ENCODE data around the gene ORM2. TPM values are rescaled to one million over a fixed set of nuclear protein-coding genes. Genes with fewer than 3 reads are reported as not detected.

ORM2 gene
- total RNA-seq, 1 experiment from 2014 or later = 0.59 TPM

DNA sequence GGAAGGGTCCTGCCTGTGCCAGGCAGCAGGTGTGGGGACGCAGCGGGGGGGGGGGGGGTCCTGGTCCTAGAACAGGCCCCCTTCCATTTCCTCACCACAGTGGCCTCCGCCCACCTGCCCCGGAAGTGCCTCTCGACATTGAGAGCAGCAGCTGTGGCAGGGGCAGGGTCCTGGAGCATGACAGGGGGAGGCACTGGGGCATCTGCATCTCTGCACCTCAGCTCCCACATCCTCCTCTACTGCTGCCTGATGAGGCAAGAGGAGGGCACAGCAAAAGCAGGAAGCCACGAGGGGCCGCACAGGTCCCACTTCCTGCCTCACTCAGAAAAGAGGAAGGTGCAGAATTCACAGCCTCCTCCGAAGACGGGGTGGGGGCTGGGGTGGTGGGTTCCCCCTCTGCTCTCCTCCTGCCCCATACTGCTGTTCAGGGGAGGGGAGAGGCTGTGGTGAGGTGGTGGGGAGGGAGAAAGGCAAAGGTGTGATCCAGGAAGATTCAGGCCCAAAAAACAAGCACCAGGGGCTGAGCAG is 43.3 kb downstream of the ORM2 start:
- POLR2A ChIA-PET = no interaction called here
- Histone ChIP-seq H3K4me2 (ENCODE audit: low read length) (no peak overlapping the region), H4K20me1 (ENCODE audit: insufficient read depth) (no peaks in the 10 kb centered on the region), H3K4me3 (replicated peaks in 1 of 2; ENCODE audit: low read depth in 1 of 2, low read length in 2 of 2) (no peak overlapping the region), H3K9me3 (ENCODE audit: control insufficient read depth in 1 of 2, insufficient read depth in 1 of 2, low read depth in 1 of 2, low read length in 2 of 2) (no peaks in the 10 kb centered on the region), H3K79me2 (ENCODE audit: insufficient read depth, low read length) (no peaks in the 10 kb centered on the region), H3K9me2 (ENCODE audit: insufficient read depth) (no peaks in the 10 kb centered on the region), H3K27me3 (ENCODE audit: insufficient read depth, low read length) (no peaks in the 10 kb centered on the region), H3K9ac (ENCODE audit: low read length) (no peak overlapping the region), H3K27ac (ENCODE audit: low read depth, low read length) (no peak overlapping the region), H3K36me3 (ENCODE audit: control insufficient read depth in 1 of 2, insufficient read depth in 2 of 2, low read length in 2 of 2) (no peaks in the 10 kb centered on the region), H3K4me1 (ENCODE audit: control insufficient read depth in 1 of 2, insufficient read depth in 2 of 2, low read length in 2 of 2) (no peaks in the 10 kb centered on the region), H2AFZ (ENCODE audit: low read depth, low read length, poor library complexity, severe bottlenecking) (no peak overlapping the region)
- CTCF ChIA-PET = no interaction called here
- intact Hi-C loops (cut with micrococcal nuclease) = no loop called here
- RAD21 ChIA-PET (ENCODE audit: low non-redundant PET in 1 of 2, low total read pairs in 2 of 2, uncharacterized antibody in 2 of 2, unreplicated experiment in 2 of 2) = interaction anchor here in 1 of 2 experiments (0.7 kb wide), 1 partner anchor 17 kb away, joined by 9 read pairs; no protein-coding TSS in a partner anchor
- DNase-seq (ENCODE audit: low read depth, low spot score) (no peak), ATAC-seq (no peak)
- TF ChIP-seq ZBTB33 (IDR thresholded peaks at IDR 0.05; ENCODE audit: extremely low read depth, insufficient replicate concordance, low read length) = no peak
- no peak for TF ChIP-seq SIN3A (IDR thresholded peaks at IDR 0.05; ENCODE audit: low read depth)
- no peak for TF ChIP-seq SP1 (IDR thresholded peaks at IDR 0.05; ENCODE audit: low read depth)
- no peak for TF ChIP-seq EZH2phosphoT487 (IDR thresholded peaks at IDR 0.05; ENCODE audit: borderline replicate concordance)
- TF ChIP-seq POLR2A (IDR thresholded peaks at IDR 0.05; ENCODE audit: borderline replicate concordance, extremely low read depth, insufficient read depth, insufficient read length) = no peak
- BruUV-seq (replicated peaks) = no TSS peak

DNA sequence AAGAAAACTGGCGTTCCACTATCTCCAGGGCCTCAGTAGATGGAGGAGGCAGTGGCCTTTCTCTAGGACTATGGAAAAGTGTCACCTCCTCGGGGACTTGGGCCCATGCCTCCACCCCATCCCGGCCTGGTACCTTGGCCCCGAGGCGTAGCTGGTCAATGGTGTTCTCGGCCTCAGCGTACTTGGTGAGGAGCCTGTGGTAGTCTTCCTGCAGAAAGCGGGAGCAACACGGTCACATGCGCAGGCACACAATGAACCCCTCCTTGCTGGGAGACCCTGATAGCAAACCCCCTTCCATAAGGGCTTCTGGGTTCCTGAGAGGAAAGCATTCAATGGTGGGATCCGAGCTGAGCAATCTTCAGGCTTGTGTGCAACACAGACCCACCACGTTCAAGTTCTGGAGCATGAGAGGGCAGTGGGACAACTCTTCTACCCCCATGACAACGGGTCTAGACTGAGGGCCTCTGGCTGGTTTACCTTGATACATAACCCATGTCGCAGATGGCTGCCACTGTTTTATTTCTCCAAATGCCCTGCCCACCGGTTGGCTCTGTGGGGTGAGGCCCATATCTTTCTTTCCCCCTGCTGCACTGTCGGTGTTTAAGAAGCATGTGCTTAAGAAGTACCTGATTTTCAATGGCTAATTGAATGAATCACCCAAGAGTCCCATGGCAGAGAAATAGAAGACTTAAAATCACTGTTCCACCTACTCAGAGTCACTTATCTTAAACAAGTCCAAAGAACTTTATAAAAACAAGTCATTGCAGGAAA is 44.5 kb downstream of the ORM2 start:
- Histone ChIP-seq H3K9me2 (ENCODE audit: insufficient read depth) (no peaks in the 10 kb centered on the region), H4K20me1 (ENCODE audit: insufficient read depth) (no peaks in the 10 kb centered on the region), H3K9me3 (ENCODE audit: control insufficient read depth in 1 of 2, insufficient read depth in 1 of 2, low read depth in 1 of 2, low read length in 2 of 2) (no peaks in the 10 kb centered on the region), H2AFZ (ENCODE audit: low read depth, low read length, poor library complexity, severe bottlenecking) (no peak overlapping the region), H3K79me2 (ENCODE audit: insufficient read depth, low read length) (no peaks in the 10 kb centered on the region), H3K4me2 (ENCODE audit: low read length) (no peak overlapping the region), H3K27ac (ENCODE audit: low read depth, low read length) (no peak overlapping the region), H3K27me3 (ENCODE audit: insufficient read depth, low read length) (no peaks in the 10 kb centered on the region), H3K4me1 (ENCODE audit: control insufficient read depth in 1 of 2, insufficient read depth in 2 of 2, low read length in 2 of 2) (no peaks in the 10 kb centered on the region), H3K9ac (ENCODE audit: low read length) (no peak overlapping the region), H3K4me3 (replicated peaks in 1 of 2; ENCODE audit: low read depth in 1 of 2, low read length in 2 of 2) (no peak overlapping the region), H3K36me3 (ENCODE audit: control insufficient read depth in 1 of 2, insufficient read depth in 2 of 2, low read length in 2 of 2) (no peaks in the 10 kb centered on the region)
- ChIA-PET RAD21 (ENCODE audit: low non-redundant PET in 1 of 2, low total read pairs in 2 of 2, uncharacterized antibody in 2 of 2, unreplicated experiment in 2 of 2) (interaction anchor here in 1 of 2 experiments (0.7 kb wide), 1 partner anchor 18 kb away, joined by 9 read pairs; no protein-coding TSS in a partner anchor), CTCF (no interaction called here), POLR2A (no interaction called here)
- BruUV-seq (replicated peaks) = no TSS peak
- ATAC-seq = no peak
- DNase-seq (ENCODE audit: low read depth, low spot score) = no peak
- intact Hi-C loops (cut with micrococcal nuclease) = no loop called here
- TF ChIP-seq SP1 (IDR thresholded peaks at IDR 0.05; ENCODE audit: low read depth) (no peak), SRF (IDR thresholded peaks at IDR 0.05; ENCODE audit: low read depth) (no peak), ZBTB33 (IDR thresholded peaks at IDR 0.05; ENCODE audit: extremely low read depth, insufficient replicate concordance, low read length) (no peak), RAD21 (IDR thresholded peaks at IDR 0.05; ENCODE audit: low read depth) (no peak), ELF1 (IDR thresholded peaks at IDR 0.05; ENCODE audit: borderline replicate concordance, low read depth) (no peak), POLR2AphosphoS5 (IDR thresholded peaks at IDR 0.05; ENCODE audit: low read depth, low read length) (no peak), EZH2 (IDR thresholded peaks at IDR 0.05) (no peak), ZFX (IDR thresholded peaks at IDR 0.05) (no peak), CEBPB (IDR thresholded peaks at IDR 0.05; ENCODE audit: low read depth) (no peak), POLR2A (IDR thresholded peaks at IDR 0.05; ENCODE audit: borderline replicate concordance, extremely low read depth, insufficient read depth, insufficient read length) (no peak)
- TF ChIP-seq, protein P1, sequence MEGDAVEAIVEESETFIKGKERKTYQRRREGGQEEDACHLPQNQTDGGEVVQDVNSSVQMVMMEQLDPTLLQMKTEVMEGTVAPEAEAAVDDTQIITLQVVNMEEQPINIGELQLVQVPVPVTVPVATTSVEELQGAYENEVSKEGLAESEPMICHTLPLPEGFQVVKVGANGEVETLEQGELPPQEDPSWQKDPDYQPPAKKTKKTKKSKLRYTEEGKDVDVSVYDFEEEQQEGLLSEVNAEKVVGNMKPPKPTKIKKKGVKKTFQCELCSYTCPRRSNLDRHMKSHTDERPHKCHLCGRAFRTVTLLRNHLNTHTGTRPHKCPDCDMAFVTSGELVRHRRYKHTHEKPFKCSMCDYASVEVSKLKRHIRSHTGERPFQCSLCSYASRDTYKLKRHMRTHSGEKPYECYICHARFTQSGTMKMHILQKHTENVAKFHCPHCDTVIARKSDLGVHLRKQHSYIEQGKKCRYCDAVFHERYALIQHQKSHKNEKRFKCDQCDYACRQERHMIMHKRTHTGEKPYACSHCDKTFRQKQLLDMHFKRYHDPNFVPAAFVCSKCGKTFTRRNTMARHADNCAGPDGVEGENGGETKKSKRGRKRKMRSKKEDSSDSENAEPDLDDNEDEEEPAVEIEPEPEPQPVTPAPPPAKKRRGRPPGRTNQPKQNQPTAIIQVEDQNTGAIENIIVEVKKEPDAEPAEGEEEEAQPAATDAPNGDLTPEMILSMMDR (IDR thresholded peaks at IDR 0.05 in 2 of 3, conservative IDR thresholded peaks at IDR 0.05 in 1 of 3; ENCODE audit: borderline replicate concordance in 1 of 3, insufficient read depth in 1 of 3, low read depth in 2 of 3, low read length in 2 of 3) = no peak
